CD4-positive, alpha-beta T cell treated with Interleukin-17A for 4 hours (primary cell): Measurements from ENCODE around the gene NINL.
"Not testable (repeated sequence)": the region's sequence is repeated elsewhere in the genome, so short reads cannot be mapped to it uniquely, and the experiment has no call there.

Experiments used
- DNase-seq: peaks from one replicate; pipeline ENCODE4 v3.0.0-alpha.2; 2020; ENCODE audit warnings: mixed read lengths

Gene NINL

GRCh38 chr20:25481235-25481917 is 104.0 kb downstream of the NINL start:
- no peak for DNase-seq

- no peak for DNase-seq
Observed at GRCh38 chr20:25480797-25481196, 104.5 kb downstream of the NINL start.

- DNase-seq: no peak
Observed at GRCh38 chr20:25480156-25480555, 105.2 kb downstream of the NINL start.

GRCh38 chr20:25479638-25480037 is 105.7 kb downstream of the NINL start:
- no peak for DNase-seq

GRCh38 chr20:25478889-25479568 is 106.3 kb downstream of the NINL start:
- no peak for DNase-seq

- DNase-seq: no peak
Observed at GRCh38 chr20:25477014-25477882, 108.1 kb downstream of the NINL start.

GRCh38 chr20:25476106-25477013 is 109.0 kb downstream of the NINL start:
- no peak for DNase-seq

GRCh38 chr20:25473297-25473696 is 112.0 kb downstream of the NINL start:
- DNase-seq: not testable (repeated sequence)

GRCh38 chr20:25471020-25471419 is 114.3 kb downstream of the NINL start:
- DNase-seq: no peak

GRCh38 chr20:25470045-25470444 is 115.3 kb downstream of the NINL start:
- peak; percentile 67 for DNase-seq

- DNase-seq: no peak
Observed at GRCh38 chr20:25469558-25469957, 115.8 kb downstream of the NINL start.

GRCh38 chr20:25468126-25469075 is 116.9 kb downstream of the NINL start:
- no peak for DNase-seq

GRCh38 chr20:25467441-25467840 is 117.9 kb downstream of the NINL start:
- DNase-seq: no peak

GRCh38 chr20:25466846-25467245 is 118.5 kb downstream of the NINL start:
- no peak for DNase-seq

GRCh38 chr20:25465243-25466135 is 119.8 kb downstream of the NINL start:
- DNase-seq: no peak

- DNase-seq: no peak
Observed at GRCh38 chr20:25464501-25465242, 120.7 kb downstream of the NINL start.

GRCh38 chr20:25461786-25462545 is 123.4 kb downstream of the NINL start:
- no peak for DNase-seq

GRCh38 chr20:25461281-25461650 is 124.1 kb downstream of the NINL start:
- no peak for DNase-seq
